HG03060 (cell line): Measurements from ENCODE around the gene EEF1A1.
A peak's percentile ranks its signal among the peaks of the same experiment; 100 is the strongest.
"Not testable (repeated sequence)": the region's sequence is repeated elsewhere in the genome, so short reads cannot be mapped to it uniquely, and the experiment has no call there.

Experiments
- ATAC-seq: cut with Tn5 transposase; IDR thresholded peaks from one replicate; pipeline ENCODE4 v1.9.1; 2021; ENCODE audit warnings: low read depth, moderate number of reproducible peaks; ENCODE audit not compliant: unreplicated experiment

The EEF1A1 gene

GRCh38 chr6:73538116-73538779, 17.4 kb upstream of the EEF1A1 start:
- ATAC-seq, result no peak

GRCh38 chr6:73537677-73538076, 16.8 kb upstream of the EEF1A1 start:
- ATAC-seq, result no peak

GRCh38 chr6:73534628-73535027, 13.8 kb upstream of the EEF1A1 start:
- no peak for ATAC-seq

- ATAC-seq, result no peak
Observed at GRCh38 chr6:73532293-73532692, 11.5 kb upstream of the EEF1A1 start.

GRCh38 chr6:73528897-73529296, 8.1 kb upstream of the EEF1A1 start:
- ATAC-seq, result no peak

GRCh38 chr6:73525546-73526330, 4.9 kb upstream of the EEF1A1 start:
- ATAC-seq, result no peak

- peak; percentile 33 for ATAC-seq
Observed at GRCh38 chr6:73523434-73524123, 2.7 kb upstream of the EEF1A1 start.

GRCh38 chr6:73521351-73521985, 636 bp upstream of the EEF1A1 start:
- peak; percentile 16 for ATAC-seq

GRCh38 chr6:73519926-73520687, 725 bp downstream of the EEF1A1 start:
- no peak for ATAC-seq

GRCh38 chr6:73518982-73519881, 1.6 kb downstream of the EEF1A1 start:
- not testable (repeated sequence) for ATAC-seq

GRCh38 chr6:73518100-73518981, 2.5 kb downstream of the EEF1A1 start:
- ATAC-seq, result not testable (repeated sequence)

- no peak for ATAC-seq
Observed at GRCh38 chr6:73516514-73517489, 4.0 kb downstream of the EEF1A1 start.

- ATAC-seq, result peak; percentile 26
Observed at GRCh38 chr6:73515204-73515655, 5.6 kb downstream of the EEF1A1 start.

- ATAC-seq, result no peak
Observed at GRCh38 chr6:73514746-73515110, 6.1 kb downstream of the EEF1A1 start.

GRCh38 chr6:73513496-73513854, 7.4 kb downstream of the EEF1A1 start:
- no peak for ATAC-seq

- ATAC-seq, result no peak
Observed at GRCh38 chr6:73511796-73512195, 9.0 kb downstream of the EEF1A1 start.

GRCh38 chr6:73509851-73510250, 11.0 kb downstream of the EEF1A1 start:
- ATAC-seq, result no peak
